HepG2 (cell line): ENCODE results near the gene PPP2R2B. TPM values are rescaled to one million over a fixed set of nuclear protein-coding genes. Genes with fewer than 3 reads are reported as not detected.

Experiments used
- ATAC-seq: fragments of 200-7000 bp; cut with Tn5 transposase; 3 replicates; pipeline ENCODE4 v1.9.1; 2020; ENCODE audit warnings: mild to moderate bottlenecking, moderate library complexity
- BruUV-seq: library from RNA; stranded (reverse); fragments of 400-500 nt; replicated peaks from 2 replicates; lab custom pipeline; 2021; lab: Mats Ljungman, UMichigan
- CTCF ChIA-PET: fragments of 300-600 bp; formaldehyde crosslinking; extraction: SDS; loops from one replicate; lab custom pipeline; 2021; ENCODE audit warnings: low total read pairs, inconsistent platforms, low intra/inter-chr PET ratio; lab: Yijun Ruan, JAX
- POLR2A ChIA-PET: fragments of 350-600 bp; sonication (Branson Sonifier 250); formaldehyde crosslinking; loops from one replicate; lab custom pipeline; 2020; ENCODE audit warnings: antibody characterized with exemption, inconsistent platforms; lab: Yijun Ruan, JAX
- DNase-seq: peaks from one replicate; pipeline ENCODE4 v3.0.0-alpha.2; 2015; ENCODE audit warnings: low spot score
- FAIRE-seq: peaks from 3 replicates; lab custom pipeline; 2011; peaks lifted over from hg19 to GRCh38; lab: Jason Lieb, UNC
- H2AFZ ChIP-seq: one replicate; pipeline ENCODE4 v1.6.1; 2011; ENCODE audit warnings: low read length, inconsistent platforms
- H3K27ac ChIP-seq: fragments of 300-600 bp; 3 replicates; pipeline ENCODE4 v1.8.0; 2011; ENCODE audit warnings: mixed run types, mild to moderate bottlenecking, mixed read lengths, low read length, inconsistent platforms; ENCODE audit not compliant: insufficient read depth; ENCODE audit errors: extremely low read length
- H3K27me3 ChIP-seq, 2 experiments: fragments of 200-600 bp in 1 of 2; 2 replicates in 1 of 2; 3 replicates in 1 of 2; pipeline versions ENCODE4 v1.6.0 to v1.8.0; 2011; ENCODE audit warnings: low read length in 2 of 2, mild to moderate bottlenecking in 2 of 2, moderate library complexity in 2 of 2, inconsistent platforms in 1 of 2; ENCODE audit not compliant: insufficient read depth in 2 of 2, control insufficient read depth in 1 of 2
- H3K36me3 ChIP-seq, 2 experiments: fragments of 200-600 bp in 1 of 2; replicated peaks in 1 of 2; 2 replicates in 1 of 2; 3 replicates in 1 of 2; pipeline versions ENCODE4 v1.5.1 to v1.8.0; 2011; ENCODE audit warnings: low read length in 2 of 2, inconsistent platforms in 1 of 2; ENCODE audit not compliant: insufficient read depth in 2 of 2, control insufficient read depth in 1 of 2
- H3K4me1 ChIP-seq: 2 replicates; pipeline ENCODE4 v1.5.1; 2012; ENCODE audit warnings: low read length, inconsistent platforms; ENCODE audit not compliant: insufficient read depth
- H3K4me2 ChIP-seq: 2 replicates; pipeline ENCODE4 v1.6.0; 2011; ENCODE audit warnings: low read depth, low read length, inconsistent platforms
- H3K4me3 ChIP-seq, 3 experiments: fragments of 200-600 bp in 1 of 3; sonication (generic), shearing (Covaris generic) in 1 of 3; replicated peaks in 1 of 3; 2 replicates each; pipeline ENCODE4 v1.5.1; 2011 to 2016; ENCODE audit warnings: low read length in 3 of 3, inconsistent platforms in 2 of 3, low read depth in 2 of 3, mild to moderate bottlenecking in 2 of 3, control low read depth in 1 of 3, mixed read lengths in 1 of 3; ENCODE audit not compliant: insufficient read depth in 1 of 3
- H3K79me2 ChIP-seq: one replicate; pipeline ENCODE4 v1.6.1; 2011; ENCODE audit warnings: low read length, inconsistent platforms; ENCODE audit not compliant: insufficient read depth
- H3K9ac ChIP-seq: 2 replicates; pipeline ENCODE4 v1.6.0; 2011; ENCODE audit warnings: mild to moderate bottlenecking, low read depth, low read length, inconsistent platforms; ENCODE audit not compliant: insufficient read depth
- H3K9me3 ChIP-seq: 2 replicates; pipeline ENCODE4 v1.5.1; 2012; ENCODE audit warnings: mild to moderate bottlenecking, low read length
- H4K20me1 ChIP-seq: 2 replicates; pipeline ENCODE4 v1.6.0; 2011; ENCODE audit warnings: inconsistent platforms, mild to moderate bottlenecking, low read length, moderate library complexity; ENCODE audit not compliant: insufficient read depth
- CTCF ChIP-seq: sonication (generic); formaldehyde crosslinking; IDR thresholded peaks from 2 replicates; pipeline ENCODE4 v1.5.0; 2020; ENCODE audit warnings: mild to moderate bottlenecking, missing genetic modification reagents, moderate library complexity
- MNT ChIP-seq: fragments of 450-650 bp; IDR thresholded peaks from 2 replicates; pipeline ENCODE4 v1.6.1; 2016
- MYPOP ChIP-seq: sonication (generic); formaldehyde crosslinking; IDR thresholded peaks from 2 replicates; pipeline ENCODE4 v1.8.1; 2023; ENCODE audit warnings: mild to moderate bottlenecking, moderate library complexity, missing genetic modification reagents
- STAG1 ChIP-seq: sonication (generic); formaldehyde crosslinking; IDR thresholded peaks from 2 replicates; pipeline ENCODE4 v1.4.0; 2020; ENCODE audit warnings: missing genetic modification reagents
- ZBTB21 ChIP-seq: sonication (generic); formaldehyde crosslinking; IDR thresholded peaks from 2 replicates; pipeline ENCODE4 v1.4.0; 2020; ENCODE audit warnings: missing genetic modification reagents
- ZBTB25 ChIP-seq: IDR thresholded peaks from 2 replicates; pipeline ENCODE4 v1.6.1; 2018; ENCODE audit warnings: missing genetic modification reagents
- ZNF253 ChIP-seq: sonication (generic); formaldehyde crosslinking; IDR thresholded peaks from 2 replicates; pipeline ENCODE4 v1.8.0; 2022; ENCODE audit warnings: mild to moderate bottlenecking, missing genetic modification reagents, borderline replicate concordance
- WGBS: methylation state at CpG from one replicate; pipeline ENCODE4 v1.1.6; 2017; ENCODE audit warnings: low lambda C conversion rate; 5-methylcytosine and 5-hydroxymethylcytosine counted together
- in situ Hi-C: cut with HindIII; loops from 2 replicates; pipeline ENCODE4 v1.10.0; 2017; ENCODE audit warnings: low pct_unique_long_range_greater_than_20kb; ENCODE audit not compliant: extremely low pct_ligation_motif_present
- intact Hi-C: fragments of 100-400 bp; cut with micrococcal nuclease; formaldehyde crosslinking; loops from one replicate; pipeline ENCODE4 v1.10.0; 2022; ENCODE audit not compliant: unreplicated experiment
- polyA plus RNA-seq, 8 experiments: library from polyadenylated mRNA; depleted of rRNA in 3 of 8; stranded (reverse) in 7 of 8; unstranded in 1 of 8; fragments of >200 nt; fragmentation: Illumina TruSeq in 4 of 8; extraction: Trizol in 4 of 8; gene quantifications; 2 replicates each; pipeline versions ENCODE4 v1.2.1 to v1.2.3, GENCODE V29; 2011 to 2016; ENCODE audit warnings: low read depth in 4 of 8, missing spikeins in 1 of 8, mixed read lengths in 1 of 8; ENCODE audit not compliant: insufficient read depth in 1 of 8
- total RNA-seq, 5 experiments: library from RNA; depleted of rRNA; stranded (reverse); fragments of >200 nt; fragmentation: Illumina TruSeq; extraction: Trizol; gene quantifications; 2 replicates each; pipeline ENCODE4 v1.2.3, GENCODE V29; 2016; ENCODE audit warnings: low read depth in 1 of 5

Gene PPP2R2B
- total and polyA plus RNA-seq, 2 of the 13 experiments (the other 11 are each of a cell fraction or from before 2014, with no cell fraction given) = not detected

- CTCF ChIA-PET = no interaction called here
- 21% methylated on average over 3 of the region's 3 CpGs for WGBS
- Histone ChIP-seq H3K4me3 (no peak overlapping the region), H3K9me3 (no peaks in the 10 kb centered on the region), H3K9ac (no peak overlapping the region), H4K20me1 (no peaks in the 10 kb centered on the region), H3K27ac (no peak overlapping the region), H3K27me3 (no peaks in the 10 kb centered on the region), H3K79me2 (no peaks in the 10 kb centered on the region), H3K4me1 (no peaks in the 10 kb centered on the region), H2AFZ (no peak overlapping the region), H3K36me3 (no peaks in the 10 kb centered on the region), H3K4me2 (no peak overlapping the region)
- POLR2A ChIA-PET = no interaction called here
- ATAC-seq = no peak
- no peak for FAIRE-seq
- intact Hi-C loops (no loop called here), in situ Hi-C loops (no loop called here)
- TF ChIP-seq ZNF253 (CRISPR knock-in tag) = no peak
- TF ChIP-seq MNT = peak; percentile 91
- no TSS peak for BruUV-seq
- no peak for DNase-seq
Measured at GRCh38 chr5:146820987-146821386, 57.6 kb downstream of the PPP2R2B start.

GRCh38 chr5:146818822-146819221, 59.7 kb downstream of the PPP2R2B start:
- BruUV-seq = no TSS peak
- Histone ChIP-seq H3K79me2 (no peaks in the 10 kb centered on the region), H3K4me1 (no peaks in the 10 kb centered on the region), H4K20me1 (no peaks in the 10 kb centered on the region), H3K36me3 (no peaks in the 10 kb centered on the region), H3K9ac (no peak overlapping the region), H3K4me2 (no peak overlapping the region), H3K27ac (no peak overlapping the region), H3K27me3 (no peaks in the 10 kb centered on the region), H3K4me3 (no peak overlapping the region), H3K9me3 (no peaks in the 10 kb centered on the region), H2AFZ (no peak overlapping the region)
- intact Hi-C loops (no loop called here), in situ Hi-C loops (no loop called here)
- POLR2A ChIA-PET = no interaction called here
- DNase-seq = no peak
- CTCF ChIA-PET = no interaction called here
- TF ChIP-seq ZBTB21 = no peak
- 0 out of 2 replicates have a peak, but pooled peaks have one; percentile 11 for TF ChIP-seq CTCF
- TF ChIP-seq MYPOP (CRISPR knock-in tag) = no peak
- no peak for TF ChIP-seq ZBTB25 (CRISPR knock-in tag)
- TF ChIP-seq STAG1 (CRISPR knock-in tag) = peak; percentile 14; the same call in 1 of the 2 replicates
- ATAC-seq = no peak
- FAIRE-seq = no peak
- 0% methylated on average over 2 of the region's 2 CpGs for WGBS
